ENCODE data around the gene EDDM3A.

DNA sequence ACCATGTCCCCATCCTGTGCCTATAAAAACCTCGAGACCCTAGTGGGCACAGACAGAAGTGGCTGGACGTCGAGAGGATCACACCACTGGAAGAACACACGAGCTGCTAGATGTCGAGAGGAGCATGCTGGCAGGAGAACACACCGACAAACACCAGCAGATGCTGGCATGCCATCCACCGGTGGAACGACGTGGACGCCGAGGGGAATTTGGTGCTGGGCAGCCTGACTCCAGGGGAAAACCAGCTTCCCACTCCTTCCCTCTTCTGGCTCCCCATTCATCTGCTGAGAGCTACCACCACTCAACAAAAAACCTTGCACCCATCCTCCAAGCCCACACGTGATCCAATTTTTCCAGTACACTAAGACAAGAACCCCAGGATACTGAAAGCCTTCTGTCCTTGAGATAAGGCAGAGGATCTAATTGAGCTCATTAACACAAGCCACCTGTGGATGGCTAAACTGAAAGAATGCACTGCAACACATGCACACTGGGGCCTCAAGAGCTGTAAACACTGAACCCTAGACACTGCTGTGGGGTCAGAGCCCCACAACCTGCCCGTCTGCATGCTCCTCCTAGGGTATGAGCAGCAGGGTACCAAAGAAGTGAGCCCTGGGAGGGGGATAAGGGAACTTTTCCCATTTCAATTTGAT is 44.9 kb downstream of the EDDM3A start:
- TF ChIP-seq, protein P1, sequence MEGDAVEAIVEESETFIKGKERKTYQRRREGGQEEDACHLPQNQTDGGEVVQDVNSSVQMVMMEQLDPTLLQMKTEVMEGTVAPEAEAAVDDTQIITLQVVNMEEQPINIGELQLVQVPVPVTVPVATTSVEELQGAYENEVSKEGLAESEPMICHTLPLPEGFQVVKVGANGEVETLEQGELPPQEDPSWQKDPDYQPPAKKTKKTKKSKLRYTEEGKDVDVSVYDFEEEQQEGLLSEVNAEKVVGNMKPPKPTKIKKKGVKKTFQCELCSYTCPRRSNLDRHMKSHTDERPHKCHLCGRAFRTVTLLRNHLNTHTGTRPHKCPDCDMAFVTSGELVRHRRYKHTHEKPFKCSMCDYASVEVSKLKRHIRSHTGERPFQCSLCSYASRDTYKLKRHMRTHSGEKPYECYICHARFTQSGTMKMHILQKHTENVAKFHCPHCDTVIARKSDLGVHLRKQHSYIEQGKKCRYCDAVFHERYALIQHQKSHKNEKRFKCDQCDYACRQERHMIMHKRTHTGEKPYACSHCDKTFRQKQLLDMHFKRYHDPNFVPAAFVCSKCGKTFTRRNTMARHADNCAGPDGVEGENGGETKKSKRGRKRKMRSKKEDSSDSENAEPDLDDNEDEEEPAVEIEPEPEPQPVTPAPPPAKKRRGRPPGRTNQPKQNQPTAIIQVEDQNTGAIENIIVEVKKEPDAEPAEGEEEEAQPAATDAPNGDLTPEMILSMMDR (IDR thresholded peaks at IDR 0.05), result no peak
- no peak for TF ChIP-seq POLR2A (IDR thresholded peaks at IDR 0.05)
